Measurements from ENCODE around the gene RFTN1. TPM values are rescaled to one million over a fixed set of nuclear protein-coding genes. Genes with fewer than 3 reads are reported as not detected.

Gene RFTN1
- total and polyA plus RNA-seq, 9 of the 15 experiments (the other 6 are each of a cell fraction or from before 2014, with no cell fraction given): 0.08 to 0.51 (median 0.11) TPM; not detected in 6

- no peak for TF ChIP-seq MEF2D (tag; conservative IDR thresholded peaks at IDR 0.05; ENCODE audit: low read depth)
- TF ChIP-seq ZNF175 (CRISPR knock-in tag; IDR thresholded peaks at IDR 0.05; ENCODE audit: low read depth): peak; percentile 76
- no peak for TF ChIP-seq U2AF2 (optimal IDR thresholded peaks at IDR 0.05; ENCODE audit: low read depth, low read length)
- TF ChIP-seq ZNF212 (CRISPR knock-in tag; IDR thresholded peaks at IDR 0.05): no peak
- peak; percentile 47; the same call in 1 of the 2 replicates for TF ChIP-seq CXXC5 (CRISPR knock-in tag; IDR thresholded peaks at IDR 0.05)
- no peak for TF ChIP-seq TFAP4 (CRISPR knock-in tag; IDR thresholded peaks at IDR 0.05; ENCODE audit: borderline replicate concordance)
- TF ChIP-seq SMARCA4 (IDR thresholded peaks at IDR 0.05): peak; percentile 99
- TF ChIP-seq ZNF778 (CRISPR knock-in tag; IDR thresholded peaks at IDR 0.05): no peak
- no peak for TF ChIP-seq MBD1 (CRISPR knock-in tag; IDR thresholded peaks at IDR 0.05)
- TF ChIP-seq ZNF57 (CRISPR knock-in tag; IDR thresholded peaks at IDR 0.05): no peak
- TF ChIP-seq ZBTB2 (IDR thresholded peaks at IDR 0.05): 0 out of 2 replicates have a peak, but pooled peaks have one; percentile 36
- TF ChIP-seq HCFC1 (IDR thresholded peaks at IDR 0.05; ENCODE audit: low read depth, low read length): no peak
- TF ChIP-seq THRA (IDR thresholded peaks at IDR 0.05): no peak
- TF ChIP-seq CBX3 (IDR thresholded peaks at IDR 0.05; ENCODE audit: borderline replicate concordance in 1 of 2, low read length in 2 of 2): no peak
- TF ChIP-seq SNAPC5 (CRISPR knock-in tag; IDR thresholded peaks at IDR 0.05): no peak
- no peak for TF ChIP-seq NR3C1 (CRISPR knock-in tag; IDR thresholded peaks at IDR 0.05)
- TF ChIP-seq HDGF (IDR thresholded peaks at IDR 0.05): no peak
- no peak for TF ChIP-seq YY1 (IDR thresholded peaks at IDR 0.05; ENCODE audit: borderline replicate concordance in 1 of 3, control insufficient read depth in 1 of 3, extremely low read depth in 1 of 3, insufficient read depth in 3 of 3, insufficient read length in 1 of 3, insufficient replicate concordance in 2 of 3, low read depth in 1 of 3, low read length in 2 of 3)
- TF ChIP-seq FOXK2 (conservative IDR thresholded peaks at IDR 0.05 in 1 of 2, IDR thresholded peaks at IDR 0.05 in 1 of 2; ENCODE audit: low read depth in 2 of 2): 0 out of 4 replicates have a peak, but pooled peaks of 1 of the 2 experiments have one; percentile 26
- peak; percentile 60; the same call in 1 of the 2 replicates for TF ChIP-seq CEBPG (CRISPR knock-in tag; IDR thresholded peaks at IDR 0.05)
- no peak for TF ChIP-seq CEBPG (tag; conservative IDR thresholded peaks at IDR 0.05 in 1 of 2, IDR thresholded peaks at IDR 0.05 in 1 of 2)
- peak; percentile 71; the same call in 1 of the 2 replicates for TF ChIP-seq ATF7 (IDR thresholded peaks at IDR 0.05)
Measured at GRCh38 chr3:16304061-16305010, 209.2 kb downstream of the RFTN1 start (continued).
